Brain pericyte (primary cell): ENCODE results near the gene CEP170B.
"Not testable (repeated sequence)": the region's sequence is repeated elsewhere in the genome, so short reads cannot be mapped to it uniquely, and the experiment has no call there.

Experiments used
- DNase-seq: peaks from one replicate; pipeline ENCODE4 v3.0.0-alpha.2; 2012; ENCODE audit warnings: low read depth, low spot score

CEP170B gene

GRCh38 chr14:104913435-104913834 lies 48.4 kb downstream of the CEP170B start:
- DNase-seq = no peak

GRCh38 chr14:104917116-104917515 lies 52.0 kb downstream of the CEP170B start:
- DNase-seq = no peak

GRCh38 chr14:104917993-104918392 lies 52.9 kb downstream of the CEP170B start:
- DNase-seq = no peak

GRCh38 chr14:104919152-104919992 lies 54.3 kb downstream of the CEP170B start:
- DNase-seq = not testable (repeated sequence)

- no peak for DNase-seq
Observed at GRCh38 chr14:104919993-104920315, 54.9 kb downstream of the CEP170B start.

GRCh38 chr14:104923640-104924420 lies 58.8 kb downstream of the CEP170B start:
- no peak for DNase-seq

- no peak for DNase-seq
Observed at GRCh38 chr14:104924421-104925213, 59.5 kb downstream of the CEP170B start, which contains the start of gene PLD4. Gene PLD4, plus strand, starts transcription at chr14:104924879. Its CDS starts 2,262 bp downstream, at chr14:104927141.

- DNase-seq = no peak
Observed at GRCh38 chr14:104925214-104925854, 60.3 kb downstream of the CEP170B start.

- no peak for DNase-seq
Observed at GRCh38 chr14:104925855-104926609, 61.0 kb downstream of the CEP170B start.

- DNase-seq = no peak
Observed at GRCh38 chr14:104926619-104927431, 61.8 kb downstream of the CEP170B start.

- no peak for DNase-seq
Observed at GRCh38 chr14:104927432-104927816, 62.4 kb downstream of the CEP170B start.

- no peak for DNase-seq
Observed at GRCh38 chr14:104927901-104928300, 62.8 kb downstream of the CEP170B start.

GRCh38 chr14:104928391-104929133 lies 63.5 kb downstream of the CEP170B start:
- no peak for DNase-seq

- no peak for DNase-seq
Observed at GRCh38 chr14:104929268-104930230, 64.5 kb downstream of the CEP170B start.

- no peak for DNase-seq
Observed at GRCh38 chr14:104930526-104931303, 65.6 kb downstream of the CEP170B start.

- DNase-seq = no peak
Observed at GRCh38 chr14:104931304-104931770, 66.3 kb downstream of the CEP170B start.
